ENCODE measurements around the gene MUC5B. TPM values are rescaled to one million over a fixed set of nuclear protein-coding genes. Genes with fewer than 3 reads are reported as not detected.

The MUC5B gene
- total RNA-seq, 2 donors from 2014 or later: 0.18 to 17.3 TPM

DNA sequence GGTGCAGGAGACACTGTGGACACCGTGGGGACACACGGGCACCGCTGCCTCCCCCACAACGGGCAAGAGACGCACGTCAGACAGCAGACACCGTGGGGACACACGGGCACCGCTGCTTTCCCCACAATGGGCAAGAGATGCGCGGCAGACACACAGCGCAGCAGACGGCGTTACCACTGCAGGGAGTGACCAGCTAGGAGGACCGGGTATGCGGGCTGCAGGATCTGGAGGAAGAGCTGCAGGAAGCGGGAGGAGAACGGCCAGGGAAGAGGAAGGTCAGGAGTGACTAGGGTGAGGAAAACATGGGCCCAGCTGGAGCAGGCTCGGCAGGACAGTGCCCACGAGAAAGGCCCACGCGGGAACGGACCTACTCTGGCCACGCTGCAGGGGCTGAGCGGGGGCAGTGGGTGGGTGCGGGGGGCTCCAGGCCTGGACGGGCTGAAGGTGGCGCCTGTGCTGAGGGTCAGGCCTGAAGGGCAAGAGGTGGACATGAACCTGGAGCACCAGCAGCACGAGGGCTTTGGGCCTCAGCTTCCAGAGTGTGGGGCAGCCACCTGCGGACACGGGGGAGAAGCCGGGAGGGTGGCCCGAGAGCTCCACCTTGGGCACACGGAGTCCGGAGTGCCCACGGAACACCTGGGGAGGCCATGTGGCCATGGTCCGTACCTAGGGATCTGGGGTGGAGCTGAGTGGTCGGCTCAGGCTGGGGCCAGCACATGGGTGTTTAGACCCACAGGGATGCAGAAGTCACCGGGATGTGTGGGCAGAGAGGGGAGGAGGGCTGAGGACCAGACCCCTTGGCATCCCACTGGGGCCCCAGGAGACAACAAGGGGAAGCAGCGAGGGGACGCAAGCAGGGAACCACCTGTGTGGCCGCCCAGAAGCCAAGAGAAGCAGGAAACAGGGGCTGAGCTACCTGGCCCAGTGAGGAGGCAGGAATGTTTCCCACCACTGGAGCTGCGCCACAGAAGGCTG lies 70.1 kb downstream of the MUC5B start:
- Histone ChIP-seq H3K36me3 (peaks cover 12 to 17% of the 10 kb centered on the region in 2 donors), H3K27ac (no peak overlapping the region), H3K27me3 (replicated peaks; ENCODE audit: insufficient read depth) (no peaks in the 10 kb centered on the region), H3K4me3 (no peak overlapping the region), H3K4me1 (replicated peaks) (peaks cover 5% of the 10 kb centered on the region), H3K9me3 (no peaks in the 10 kb centered on the region)
- TF ChIP-seq POLR2AphosphoS5 (IDR thresholded peaks at IDR 0.05): no peak
- TF ChIP-seq, protein P1, sequence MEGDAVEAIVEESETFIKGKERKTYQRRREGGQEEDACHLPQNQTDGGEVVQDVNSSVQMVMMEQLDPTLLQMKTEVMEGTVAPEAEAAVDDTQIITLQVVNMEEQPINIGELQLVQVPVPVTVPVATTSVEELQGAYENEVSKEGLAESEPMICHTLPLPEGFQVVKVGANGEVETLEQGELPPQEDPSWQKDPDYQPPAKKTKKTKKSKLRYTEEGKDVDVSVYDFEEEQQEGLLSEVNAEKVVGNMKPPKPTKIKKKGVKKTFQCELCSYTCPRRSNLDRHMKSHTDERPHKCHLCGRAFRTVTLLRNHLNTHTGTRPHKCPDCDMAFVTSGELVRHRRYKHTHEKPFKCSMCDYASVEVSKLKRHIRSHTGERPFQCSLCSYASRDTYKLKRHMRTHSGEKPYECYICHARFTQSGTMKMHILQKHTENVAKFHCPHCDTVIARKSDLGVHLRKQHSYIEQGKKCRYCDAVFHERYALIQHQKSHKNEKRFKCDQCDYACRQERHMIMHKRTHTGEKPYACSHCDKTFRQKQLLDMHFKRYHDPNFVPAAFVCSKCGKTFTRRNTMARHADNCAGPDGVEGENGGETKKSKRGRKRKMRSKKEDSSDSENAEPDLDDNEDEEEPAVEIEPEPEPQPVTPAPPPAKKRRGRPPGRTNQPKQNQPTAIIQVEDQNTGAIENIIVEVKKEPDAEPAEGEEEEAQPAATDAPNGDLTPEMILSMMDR (IDR thresholded peaks at IDR 0.05): no peak
- TF ChIP-seq POLR2A (IDR thresholded peaks at IDR 0.05): no peak
- 83% methylated on average over 43 of the region's 43 CpGs for WGBS
- no peak for DNase-seq (ENCODE audit: low spot score)
- intact Hi-C loops (cut with DNase I): no loop called here

DNA sequence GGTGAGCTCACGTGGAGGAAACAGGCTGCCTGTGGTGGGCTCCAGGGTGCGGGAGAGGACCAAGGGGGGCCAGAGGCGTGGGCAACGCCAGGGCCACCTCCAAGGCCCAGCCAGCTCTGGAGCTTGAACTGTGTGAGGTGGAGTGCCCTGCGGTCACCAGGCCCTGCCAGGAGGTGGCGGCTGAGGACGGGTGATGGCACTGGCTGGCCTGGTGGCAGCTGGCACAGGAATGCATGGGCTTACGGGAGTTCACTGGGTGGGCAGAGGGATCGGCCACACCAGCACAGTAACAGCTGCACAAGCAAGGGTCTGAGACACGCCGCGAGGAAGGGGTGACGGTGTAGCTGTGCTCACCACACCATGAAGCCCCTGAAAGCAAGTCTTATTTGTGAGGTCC lies 70.8 kb downstream of the MUC5B start:
- H3K9me3 ChIP-seq: no peaks in the 10 kb centered on the region
- 74% methylated on average over 13 of the region's 13 CpGs for WGBS
- H3K27me3 ChIP-seq (replicated peaks; ENCODE audit: insufficient read depth): no peaks in the 10 kb centered on the region
- H3K4me3 ChIP-seq: no peak overlapping the region
- H3K36me3 ChIP-seq: peaks cover 9 to 13% of the 10 kb centered on the region in 2 donors
- H3K27ac ChIP-seq: no peak overlapping the region
- intact Hi-C loops (cut with DNase I): no loop called here
- no peak for DNase-seq (ENCODE audit: low spot score)
- TF ChIP-seq, protein P1 (IDR thresholded peaks at IDR 0.05): peak in 2 of 4 experiments; percentile 42 to 46
- no peak for TF ChIP-seq POLR2A (IDR thresholded peaks at IDR 0.05)
- TF ChIP-seq POLR2AphosphoS5 (IDR thresholded peaks at IDR 0.05): no peak
- peaks cover 8% of the 10 kb centered on the region for H3K4me1 ChIP-seq (replicated peaks)

DNA sequence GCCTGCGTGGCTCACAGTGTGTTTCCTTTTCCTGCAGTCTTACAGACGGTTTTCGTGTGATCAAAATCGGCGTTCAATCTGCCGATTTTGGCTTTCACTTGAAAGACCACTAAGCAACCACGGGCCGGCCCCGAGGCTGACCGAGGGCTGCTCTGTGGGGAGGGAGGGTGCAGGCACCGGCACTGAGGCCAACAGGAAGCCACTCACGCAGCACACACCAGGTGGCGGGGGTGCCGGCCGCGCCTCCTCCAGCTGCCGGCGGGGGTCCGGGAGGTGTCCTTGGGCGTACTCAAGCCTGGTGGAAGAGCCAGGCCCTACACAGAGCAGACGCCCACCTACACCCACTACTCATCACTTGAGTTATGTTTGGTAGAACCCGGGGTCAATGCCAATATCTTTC lies 72.2 kb downstream of the MUC5B start:
- DNase-seq (ENCODE audit: low spot score): no peak
- Histone ChIP-seq H3K4me3 (no peak overlapping the region), H3K4me1 (replicated peaks) (peaks cover 12% of the 10 kb centered on the region), H3K9me3 (no peaks in the 10 kb centered on the region), H3K27me3 (replicated peaks; ENCODE audit: insufficient read depth) (no peaks in the 10 kb centered on the region), H3K36me3 (peaks cover under 1 to 1% of the 10 kb centered on the region in 2 donors), H3K27ac (no peak overlapping the region)
- intact Hi-C loops (cut with DNase I): no loop called here
- WGBS: 91% methylated on average over 22 of the region's 22 CpGs
- no peak for TF ChIP-seq POLR2AphosphoS5 (IDR thresholded peaks at IDR 0.05)
- TF ChIP-seq, protein P1 (IDR thresholded peaks at IDR 0.05): no peak
- no peak for TF ChIP-seq POLR2A (IDR thresholded peaks at IDR 0.05)

DNA sequence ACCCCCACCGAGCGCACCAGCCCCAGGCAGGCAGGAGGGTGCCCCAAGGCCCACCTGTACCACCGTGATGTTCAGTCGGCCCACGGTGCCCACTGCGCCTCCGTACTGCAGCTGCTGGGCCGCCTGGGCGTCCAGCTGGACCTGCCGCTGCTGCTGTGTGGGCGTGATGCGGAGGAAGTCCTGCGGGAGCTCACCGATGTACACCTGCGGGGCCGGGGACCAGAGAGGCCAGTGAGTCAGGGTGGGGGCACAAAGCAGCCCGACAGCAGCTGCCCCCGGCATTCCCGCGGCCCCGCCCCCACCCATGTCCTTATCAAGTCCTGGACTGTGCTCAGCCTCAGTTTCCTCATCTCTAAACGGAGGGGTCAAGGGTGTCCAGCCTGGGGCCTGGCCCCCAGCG lies 72.7 kb downstream of the MUC5B start:
- intact Hi-C loops (cut with DNase I): no loop called here
- 93% methylated on average over 23 of the region's 23 CpGs for WGBS
- Histone ChIP-seq H3K36me3 (no peaks in the 10 kb centered on the region), H3K27ac (no peak overlapping the region), H3K27me3 (replicated peaks; ENCODE audit: insufficient read depth) (no peaks in the 10 kb centered on the region), H3K4me1 (replicated peaks) (peaks cover 12% of the 10 kb centered on the region), H3K9me3 (no peaks in the 10 kb centered on the region), H3K4me3 (no peak overlapping the region)
- no peak for DNase-seq (ENCODE audit: low spot score)
- no peak for TF ChIP-seq POLR2AphosphoS5 (IDR thresholded peaks at IDR 0.05)
- TF ChIP-seq, protein P1 (IDR thresholded peaks at IDR 0.05): no peak
- TF ChIP-seq POLR2A (IDR thresholded peaks at IDR 0.05): no peak

Measured in prostate gland (tissue), 2 donors.